C4-2B (cell line): Measurements from ENCODE around the gene ATP2B2.
"Not testable (repeated sequence)": the region's sequence is repeated elsewhere in the genome, so short reads cannot be mapped to it uniquely, and the experiment has no call there.

Experiments used
- H3K27ac ChIP-seq: fragments of 450-650 bp; 2 replicates; pipeline ENCODE4 v1.5.1; 2017
- CTCF ChIP-seq: fragments of 450-650 bp; conservative IDR thresholded peaks from 2 replicates; pipeline ENCODE4 v1.5.1; 2017; ENCODE audit warnings: mild to moderate bottlenecking
- ZFX ChIP-seq: fragments of 450-650 bp; IDR thresholded peaks from 2 replicates; pipeline ENCODE4 v1.6.1; 2017

The ATP2B2 gene

GRCh38 chr3:10387881-10388609 is 117.3 kb downstream of the ATP2B2 start:
- TF ChIP-seq CTCF (no peak), ZFX (no peak)
- H3K27ac ChIP-seq, result no peak overlapping the region

GRCh38 chr3:10386121-10386520 is 119.3 kb downstream of the ATP2B2 start:
- TF ChIP-seq CTCF, result no peak
- no peak for TF ChIP-seq ZFX
- no peak overlapping the region for H3K27ac ChIP-seq

- no peak for TF ChIP-seq ZFX
- no peak for TF ChIP-seq CTCF
- no peak overlapping the region for H3K27ac ChIP-seq
These were observed 120.6 kb downstream of the ATP2B2 start for GRCh38 chr3:10384541-10385360.

- TF ChIP-seq ZFX, result no peak
- TF ChIP-seq CTCF, result no peak
- H3K27ac ChIP-seq, result no peak overlapping the region
These were observed 121.5 kb downstream of the ATP2B2 start for GRCh38 chr3:10383850-10384248.

GRCh38 chr3:10382892-10383849 is 122.2 kb downstream of the ATP2B2 start:
- no peak overlapping the region for H3K27ac ChIP-seq

GRCh38 chr3:10382445-10382844 is 122.9 kb downstream of the ATP2B2 start:
- not testable (repeated sequence) for H3K27ac ChIP-seq

More at GRCh38 chr3:10382892-10383849, 122.2 kb downstream of the ATP2B2 start:
- TF ChIP-seq ZFX (no peak), CTCF (no peak)

- H3K27ac ChIP-seq, result no peak overlapping the region
- TF ChIP-seq CTCF, result no peak
- TF ChIP-seq ZFX, result no peak
These were observed 124.0 kb downstream of the ATP2B2 start for GRCh38 chr3:10381336-10381735.
